Measurements from ENCODE around the gene B3GALT5.

The B3GALT5 gene

DNA sequence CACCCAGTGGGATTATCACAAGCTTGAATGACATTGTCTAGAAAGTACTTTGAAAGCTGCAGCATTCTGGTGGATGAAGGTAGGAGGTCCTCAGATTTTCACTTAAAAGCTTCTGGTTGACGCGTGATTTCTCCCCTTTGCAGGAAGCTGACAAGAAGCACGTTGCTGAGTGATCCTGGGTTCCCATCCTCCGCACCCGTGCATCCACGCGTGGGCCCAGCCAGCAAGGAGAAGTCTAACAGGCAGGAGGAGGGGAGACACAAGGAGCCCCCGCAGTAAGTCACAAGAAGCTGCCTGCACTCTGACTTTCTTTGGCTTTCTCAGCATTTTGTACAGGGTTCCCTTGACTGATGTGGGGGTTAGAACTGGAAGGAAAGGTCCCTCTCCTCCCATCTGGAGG, 7.8 kb upstream of the B3GALT5 start:
- DNase-seq (ENCODE audit: low read depth in 2 of 2): no peak

GRCh38 chr21:39610703-39611102, 2.0 kb upstream of the B3GALT5 start:
- no peak for DNase-seq (ENCODE audit: low read depth in 2 of 2)

- DNase-seq (ENCODE audit: low read depth in 2 of 2): no peak
These were observed 1.1 kb upstream of the B3GALT5 start for GRCh38 chr21:39611551-39612190.

DNA sequence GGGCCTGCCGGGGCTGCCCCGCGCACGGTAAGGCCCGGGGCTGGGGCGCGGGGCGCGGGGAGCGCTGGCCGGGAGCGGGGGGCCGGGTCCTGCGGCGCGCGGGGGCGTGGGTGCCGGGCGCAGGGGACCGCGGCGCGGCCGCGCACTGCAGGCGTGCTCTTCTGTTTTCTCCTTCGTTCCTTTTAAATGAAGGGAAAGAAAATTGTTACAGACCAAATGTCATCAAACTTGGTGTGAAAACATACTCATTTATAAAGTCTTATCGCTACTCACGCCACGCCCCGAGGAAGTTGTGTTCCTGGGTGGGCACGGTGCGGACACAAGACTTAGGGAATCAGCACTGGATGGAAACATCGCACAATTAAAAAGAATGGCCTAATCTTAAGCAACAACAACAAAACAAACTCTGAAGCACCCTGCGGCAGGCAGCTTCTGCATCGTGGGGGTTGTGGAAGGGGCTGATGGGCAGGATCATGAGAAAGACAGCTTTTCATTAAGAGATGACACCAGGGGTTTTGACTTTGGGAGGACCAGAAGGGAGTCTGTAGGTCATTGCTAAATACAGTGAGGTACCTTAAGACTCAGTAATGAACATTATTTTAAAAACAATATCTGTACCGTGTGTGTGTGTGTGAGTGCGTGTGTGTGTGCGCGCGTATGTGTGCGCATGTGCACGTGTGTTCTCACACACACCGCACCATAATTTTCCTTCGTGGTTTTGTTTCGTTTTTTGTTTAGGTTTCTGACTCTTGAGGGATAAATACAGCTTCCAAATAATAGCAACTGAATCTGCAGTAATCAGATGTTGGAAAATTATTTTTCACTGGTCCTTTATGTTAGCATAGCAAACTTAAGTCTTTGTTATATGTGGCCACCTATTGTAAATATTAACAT, 548 bp downstream of the B3GALT5 start:
- DNase-seq (ENCODE audit: low read depth in 2 of 2): no peak

- DNase-seq (ENCODE audit: low read depth in 2 of 2): no peak
These were observed 3.6 kb downstream of the B3GALT5 start for GRCh38 chr21:39616211-39616772.

GRCh38 chr21:39620856-39621255, 8.1 kb downstream of the B3GALT5 start:
- no peak for DNase-seq (ENCODE audit: low read depth in 2 of 2)

GRCh38 chr21:39625211-39625895, 12.6 kb downstream of the B3GALT5 start:
- DNase-seq (ENCODE audit: low read depth in 2 of 2): no peak

DNA sequence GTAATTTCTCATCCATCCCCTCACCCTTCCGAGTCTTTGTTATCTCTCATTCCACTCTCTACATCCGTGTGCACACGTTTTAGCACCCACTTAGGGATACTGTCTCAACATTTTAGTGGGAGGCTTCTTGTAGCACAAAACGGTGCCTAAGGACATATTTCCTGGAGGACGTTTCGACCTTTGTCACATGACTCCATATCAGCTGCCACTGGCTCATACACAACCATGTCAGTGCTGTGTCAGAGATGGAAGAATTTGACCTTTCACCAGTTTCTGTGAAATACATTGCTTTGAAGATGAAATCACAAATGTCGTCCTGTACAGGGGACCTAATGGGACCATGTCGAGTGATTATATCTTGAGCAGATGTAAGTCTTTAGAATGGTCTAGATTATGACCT, 15.6 kb downstream of the B3GALT5 start:
- DNase-seq (ENCODE audit: low read depth in 2 of 2): no peak

DNA sequence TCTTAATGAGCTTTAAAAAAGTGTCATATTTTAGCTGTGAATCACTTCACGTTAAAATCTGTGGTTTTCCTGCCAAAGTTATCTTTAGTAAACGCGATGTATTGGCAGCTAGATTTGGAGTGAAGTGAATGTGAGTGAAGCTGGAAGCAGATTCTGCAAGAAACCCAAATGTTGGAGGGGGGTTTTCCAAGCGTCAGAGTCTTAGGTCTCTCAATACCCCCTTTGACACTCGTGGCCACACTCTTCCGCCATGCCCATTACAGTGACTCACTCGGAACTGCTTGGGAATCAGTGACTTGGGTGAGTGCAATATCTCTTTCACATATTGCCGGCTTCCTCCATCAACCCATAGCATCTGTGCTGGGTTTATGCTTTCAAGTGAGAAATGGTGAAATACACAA, 17.5 kb downstream of the B3GALT5 start:
- DNase-seq (ENCODE audit: low read depth in 2 of 2): no peak

DNA sequence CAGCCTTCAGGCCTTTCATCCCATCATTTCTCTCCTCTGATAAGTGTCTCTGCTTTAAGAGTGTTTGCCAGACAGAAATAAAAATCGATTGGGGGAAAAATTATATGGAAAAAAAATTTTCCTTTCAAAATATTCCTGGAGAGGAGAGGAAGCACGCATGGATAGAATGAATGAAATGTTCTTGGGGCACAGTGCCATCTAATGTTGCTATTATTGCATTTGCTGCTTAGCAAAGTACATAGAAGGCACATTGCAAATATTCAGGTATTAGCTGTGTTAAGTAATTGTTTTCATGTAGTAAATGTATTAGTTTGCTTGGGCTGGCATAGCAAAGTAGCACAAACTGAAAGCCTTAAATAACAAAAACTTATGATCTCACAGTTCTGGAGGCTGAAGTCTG, 18.1 kb downstream of the B3GALT5 start:
- DNase-seq (ENCODE audit: low read depth in 2 of 2): no peak

- no peak for DNase-seq (ENCODE audit: low read depth in 2 of 2)
These were observed 19.3 kb downstream of the B3GALT5 start for GRCh38 chr21:39631842-39632562.

DNA sequence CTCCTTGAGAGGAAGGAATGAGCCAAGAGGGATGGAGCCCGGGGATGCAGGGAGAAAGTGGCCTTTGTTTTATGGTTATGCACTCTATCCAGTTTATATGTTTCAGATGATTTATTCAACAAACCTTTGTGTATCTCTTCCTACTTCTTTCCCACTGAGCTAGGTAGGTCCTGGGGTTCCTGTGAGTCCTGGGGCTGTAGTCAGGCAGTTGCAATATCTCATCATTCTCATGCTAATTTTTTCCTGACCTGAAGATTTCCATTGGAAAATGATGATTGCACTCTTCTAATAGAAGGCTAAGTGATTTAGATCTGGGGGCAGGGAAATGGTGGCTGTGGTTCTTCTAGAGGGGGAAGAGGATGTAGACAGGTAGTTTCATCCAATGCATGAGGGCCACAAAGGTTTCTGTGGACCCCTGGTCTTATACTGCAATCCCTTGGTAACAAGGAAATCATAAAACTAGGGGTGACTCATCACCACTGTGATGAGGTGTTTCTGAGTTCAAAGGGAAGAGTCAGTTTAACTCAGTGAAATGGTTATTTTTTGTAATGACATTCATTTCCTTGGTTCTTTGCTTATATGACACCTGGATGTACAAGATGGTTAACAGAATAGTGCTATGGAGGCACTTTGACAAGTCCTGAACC, 20.2 kb downstream of the B3GALT5 start:
- DNase-seq (ENCODE audit: low read depth in 2 of 2): no peak

DNA sequence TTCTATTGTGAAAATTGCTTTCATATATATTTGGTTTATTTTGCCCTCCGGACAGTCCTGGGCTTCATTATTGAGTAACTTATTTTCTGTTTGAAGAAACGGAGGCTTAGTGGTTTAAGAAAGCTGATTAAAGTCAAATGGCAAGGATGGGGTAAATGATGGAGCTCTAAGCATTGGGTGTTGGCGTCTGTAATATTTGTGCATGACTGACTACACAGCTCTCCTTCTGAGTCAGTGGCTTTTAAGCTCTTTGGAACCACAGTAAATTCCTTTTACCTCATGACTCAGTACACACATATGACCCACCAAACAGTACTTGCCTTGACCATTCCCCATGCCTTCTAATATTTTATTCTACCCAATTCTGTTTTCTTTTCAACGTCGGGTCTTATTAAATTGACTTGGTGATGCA, 21.0 kb downstream of the B3GALT5 start:
- DNase-seq (ENCODE audit: low read depth in 2 of 2): no peak

GRCh38 chr21:39634507-39634906, 21.8 kb downstream of the B3GALT5 start:
- DNase-seq (ENCODE audit: low read depth in 2 of 2): no peak

GRCh38 chr21:39637197-39637970, 24.6 kb downstream of the B3GALT5 start:
- no peak for DNase-seq (ENCODE audit: low read depth in 2 of 2)

- DNase-seq (ENCODE audit: low read depth in 2 of 2): no peak
These were observed 25.2 kb downstream of the B3GALT5 start for GRCh38 chr21:39637971-39638240.

GRCh38 chr21:39638281-39638680, 25.5 kb downstream of the B3GALT5 start:
- no peak for DNase-seq (ENCODE audit: low read depth in 2 of 2)

DNA sequence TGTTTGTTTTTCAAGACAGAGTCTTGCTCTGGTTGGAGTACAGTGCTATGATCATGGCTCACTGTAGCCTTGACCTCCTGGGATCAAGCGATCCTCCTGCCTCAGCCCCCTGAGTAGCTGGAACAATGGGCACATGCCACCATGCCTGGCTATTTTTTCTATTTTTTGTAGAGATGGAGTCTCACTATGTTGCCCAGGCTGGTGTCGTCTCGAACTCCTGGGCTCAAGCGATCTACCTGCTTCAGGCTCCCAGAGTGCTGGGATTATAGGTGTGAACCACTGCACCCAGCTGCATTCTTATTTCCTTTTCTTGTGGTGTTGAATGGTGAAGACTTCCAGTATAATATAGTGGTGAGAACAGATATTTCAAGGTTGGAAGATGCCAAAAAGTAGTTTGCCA, 28.0 kb downstream of the B3GALT5 start:
- no peak for DNase-seq (ENCODE audit: low read depth in 2 of 2)

DNA sequence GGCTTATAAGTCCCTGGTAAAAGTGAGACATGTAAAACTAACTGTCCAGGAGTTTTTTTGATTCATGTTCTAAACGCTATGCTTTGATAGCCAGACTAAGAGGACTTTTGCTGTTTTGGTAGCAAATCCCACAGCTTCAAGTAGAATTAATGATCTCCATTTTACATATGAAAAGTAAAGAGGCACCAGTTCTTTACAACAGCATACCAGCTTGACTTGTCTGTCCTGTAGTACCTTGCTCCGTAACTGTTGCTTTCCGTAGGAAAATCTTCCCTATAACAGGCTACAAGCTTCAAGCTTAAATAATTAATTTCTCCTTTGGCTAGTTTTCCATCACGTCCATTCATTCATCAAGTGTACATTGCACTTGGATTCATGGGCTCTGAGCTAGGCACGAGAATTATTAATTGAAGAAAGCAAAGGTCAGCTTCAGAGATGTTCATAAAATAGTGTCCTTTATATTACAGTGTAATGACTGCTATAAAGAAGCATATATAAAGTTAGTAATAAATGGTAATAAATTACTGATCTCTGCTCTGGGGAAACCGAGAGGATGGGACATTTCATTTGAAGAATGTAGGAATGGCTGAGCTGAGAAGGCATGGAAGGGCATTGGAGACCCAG, 29.2 kb downstream of the B3GALT5 start:
- no peak for DNase-seq (ENCODE audit: low read depth in 2 of 2)

- DNase-seq (ENCODE audit: low read depth in 2 of 2): no peak
These were observed 31.4 kb downstream of the B3GALT5 start for GRCh38 chr21:39644062-39644560.

Measured in stimulated activated CD4-positive, alpha-beta T cell treated with anti-CD3 and anti-CD28 coated beads, Interleukin-1b, Interleukin-23, amount 100 ng/mL, for 4 hours (primary cell).